Measurements from ENCODE around the gene USO1. TPM values are rescaled to one million over a fixed set of nuclear protein-coding genes. Genes with fewer than 3 reads are reported as not detected.

The USO1 gene
- total RNA-seq, 1 experiment from 2014 or later = 33.9 TPM

- DNase-seq = no peak
- H3K4me1 ChIP-seq (replicated peaks; ENCODE audit: insufficient read depth) = peaks cover 5% of the 10 kb centered on the region; the same call in 1 of the 2 replicates
- no peaks in the 10 kb centered on the region for H4K20me1 ChIP-seq (ENCODE audit: insufficient read depth)
- intact Hi-C loops (cut with micrococcal nuclease; ENCODE audit: unreplicated experiment) = no loop called here
- H3K4me2 ChIP-seq = no peak overlapping the region
- peaks cover 4% of the 10 kb centered on the region for H3F3A ChIP-seq (ENCODE audit: insufficient read depth, low read depth)
- no peaks in the 10 kb centered on the region for H3K9me2 ChIP-seq (ENCODE audit: insufficient read depth)
- ChIA-PET POLR2A (ENCODE audit: unreplicated experiment) (no interaction called here), CTCF (no interaction called here)
- no peaks in the 10 kb centered on the region for H3K27me3 ChIP-seq (ENCODE audit: insufficient read depth, low read depth)
- H3K36me3 ChIP-seq (ENCODE audit: low read depth) = no peaks in the 10 kb centered on the region
- H3K79me2 ChIP-seq (ENCODE audit: low read depth) = no peaks in the 10 kb centered on the region
- H3K27ac ChIP-seq = no peak overlapping the region
- TF ChIP-seq CTCF (conservative IDR thresholded peaks at IDR 0.05) = no peak
- no peak for TF ChIP-seq EZH2 (IDR thresholded peaks at IDR 0.05; ENCODE audit: low read depth)
- no peak overlapping the region for H3K4me3 ChIP-seq
- BruUV-seq (replicated peaks) = no TSS peak
- no peak overlapping the region for H2AFZ ChIP-seq
- no peaks in the 10 kb centered on the region for H3K9me3 ChIP-seq (ENCODE audit: insufficient read depth, low read depth)
These were observed 45.4 kb upstream of the USO1 start for GRCh38 chr4:75678965-75679364.

- Histone ChIP-seq H3K27me3 (ENCODE audit: insufficient read depth, low read depth) (no peaks in the 10 kb centered on the region), H4K20me1 (ENCODE audit: insufficient read depth) (no peaks in the 10 kb centered on the region), H3K4me2 (no peak overlapping the region), H3K4me1 (replicated peaks; ENCODE audit: insufficient read depth) (no peaks in the 10 kb centered on the region), H3K4me3 (no peak overlapping the region), H3K27ac (no peak overlapping the region), H3K9me2 (ENCODE audit: insufficient read depth) (no peaks in the 10 kb centered on the region), H2AFZ (no peak overlapping the region), H3F3A (ENCODE audit: insufficient read depth, low read depth) (no peaks in the 10 kb centered on the region), H3K9me3 (ENCODE audit: insufficient read depth, low read depth) (no peaks in the 10 kb centered on the region), H3K36me3 (ENCODE audit: low read depth) (no peaks in the 10 kb centered on the region), H3K79me2 (ENCODE audit: low read depth) (no peaks in the 10 kb centered on the region)
- DNase-seq = no peak
- POLR2A ChIA-PET (ENCODE audit: unreplicated experiment) = no interaction called here
- CTCF ChIA-PET = no interaction called here
- no peak for TF ChIP-seq EZH2 (IDR thresholded peaks at IDR 0.05; ENCODE audit: low read depth)
- TF ChIP-seq CTCF (conservative IDR thresholded peaks at IDR 0.05) = no peak
- intact Hi-C loops (cut with micrococcal nuclease; ENCODE audit: unreplicated experiment) = no loop called here
- no TSS peak for BruUV-seq (replicated peaks)
These were observed 44.4 kb upstream of the USO1 start for GRCh38 chr4:75679876-75680575.

GRCh38 chr4:75683482-75684155, 40.8 kb upstream of the USO1 start:
- ChIA-PET POLR2A (ENCODE audit: unreplicated experiment) (no interaction called here), CTCF (no interaction called here)
- no peak overlapping the region for H3K4me2 ChIP-seq
- TF ChIP-seq CTCF (conservative IDR thresholded peaks at IDR 0.05) = no peak
- TF ChIP-seq EZH2 (IDR thresholded peaks at IDR 0.05; ENCODE audit: low read depth) = no peak
- H3K4me1 ChIP-seq (replicated peaks; ENCODE audit: insufficient read depth) = no peaks in the 10 kb centered on the region
- no peaks in the 10 kb centered on the region for H3F3A ChIP-seq (ENCODE audit: insufficient read depth, low read depth)
- H3K9me3 ChIP-seq (ENCODE audit: insufficient read depth, low read depth) = no peaks in the 10 kb centered on the region
- no peaks in the 10 kb centered on the region for H4K20me1 ChIP-seq (ENCODE audit: insufficient read depth)
- no peak overlapping the region for H3K4me3 ChIP-seq
- H3K27me3 ChIP-seq (ENCODE audit: insufficient read depth, low read depth) = no peaks in the 10 kb centered on the region
- DNase-seq = no peak
- H3K36me3 ChIP-seq (ENCODE audit: low read depth) = no peaks in the 10 kb centered on the region
- no peak overlapping the region for H3K27ac ChIP-seq
- H3K9me2 ChIP-seq (ENCODE audit: insufficient read depth) = no peaks in the 10 kb centered on the region
- intact Hi-C loops (cut with micrococcal nuclease; ENCODE audit: unreplicated experiment) = no loop called here
- no TSS peak for BruUV-seq (replicated peaks)
- H2AFZ ChIP-seq = no peak overlapping the region
- no peaks in the 10 kb centered on the region for H3K79me2 ChIP-seq (ENCODE audit: low read depth)

All from PC-9 (cell line).